Jurkat, Clone E6-1 (cell line): ENCODE results near the gene HOXB1.
"Not testable (repeated sequence)": the region's sequence is repeated elsewhere in the genome, so short reads cannot be mapped to it uniquely, and the experiment has no call there.

ENCODE experiments used
- DNase-seq: peaks from one replicate; pipeline ENCODE4 v3.0.0-alpha.2; 2011; ENCODE audit warnings: low read depth, low spot score
- H3K4me3 ChIP-seq: 2 replicates; pipeline ENCODE4 v1.5.1; 2011; ENCODE audit warnings: mild to moderate bottlenecking, low read length, control low read depth, moderate library complexity

HOXB1 gene

GRCh38 chr17:48486557-48486956 is 44.3 kb downstream of the HOXB1 start:
- no peak for DNase-seq
- no peak overlapping the region for H3K4me3 ChIP-seq

GRCh38 chr17:48484850-48485249 is 46.0 kb downstream of the HOXB1 start:
- DNase-seq, result no peak
- no peak overlapping the region for H3K4me3 ChIP-seq

- H3K4me3 ChIP-seq, result no peak overlapping the region
- DNase-seq, result no peak
Measured at GRCh38 chr17:48484256-48484655, 46.6 kb downstream of the HOXB1 start.

GRCh38 chr17:48483471-48484131 is 47.2 kb downstream of the HOXB1 start:
- no peak overlapping the region for H3K4me3 ChIP-seq
- DNase-seq, result peak; percentile 84

- DNase-seq, result no peak
- H3K4me3 ChIP-seq, result no peak overlapping the region
Measured at GRCh38 chr17:48483004-48483403, 47.8 kb downstream of the HOXB1 start.

GRCh38 chr17:48482301-48482700 is 48.5 kb downstream of the HOXB1 start:
- not testable (repeated sequence) for DNase-seq, H3K4me3 ChIP-seq

GRCh38 chr17:48479014-48479402 is 51.8 kb downstream of the HOXB1 start:
- no peak for DNase-seq
- H3K4me3 ChIP-seq, result no peak overlapping the region
